IPS DF 4.7 (cell line): ENCODE data around the gene PKDCC.

ENCODE experiments used
- DNase-seq: peaks from one replicate; pipeline ENCODE4 v3.0.0-alpha.2; 2013; ENCODE audit warnings: low spot score; ENCODE audit errors: extremely low read depth

The PKDCC gene

GRCh38 chr2:42047488-42048298, at the start of gene PKDCC:
TSS of gene PKDCC (plus strand) at chr2:42048021. CDS start at chr2:42048200, 179 bp downstream.
- no peak for DNase-seq

GRCh38 chr2:41998186-41999127, 49.4 kb upstream of the PKDCC start:
- DNase-seq = no peak

- DNase-seq = no peak
These were observed 48.7 kb upstream of the PKDCC start for GRCh38 chr2:41999128-41999480.

GRCh38 chr2:41999592-42000281, 48.1 kb upstream of the PKDCC start:
- DNase-seq = no peak

GRCh38 chr2:42001711-42002201, 46.1 kb upstream of the PKDCC start:
- no peak for DNase-seq

- no peak for DNase-seq
These were observed 40.3 kb upstream of the PKDCC start for GRCh38 chr2:42007551-42007950.

GRCh38 chr2:42008241-42008921, 39.4 kb upstream of the PKDCC start:
- no peak for DNase-seq

GRCh38 chr2:42009657-42010580, 37.9 kb upstream of the PKDCC start:
- DNase-seq = no peak

GRCh38 chr2:42010743-42011298, 37.0 kb upstream of the PKDCC start:
- no peak for DNase-seq

GRCh38 chr2:42012137-42012536, 35.7 kb upstream of the PKDCC start:
- no peak for DNase-seq

GRCh38 chr2:42012651-42013050, 35.2 kb upstream of the PKDCC start:
- DNase-seq = no peak

- DNase-seq = no peak
These were observed 34.4 kb upstream of the PKDCC start for GRCh38 chr2:42013409-42013808.

- DNase-seq = no peak
These were observed 26.4 kb upstream of the PKDCC start for GRCh38 chr2:42021464-42021863.

- no peak for DNase-seq
These were observed 22.7 kb upstream of the PKDCC start for GRCh38 chr2:42025151-42025582.

GRCh38 chr2:42026272-42026671, 21.5 kb upstream of the PKDCC start:
- DNase-seq = no peak

GRCh38 chr2:42028571-42029148, 19.2 kb upstream of the PKDCC start:
- DNase-seq = no peak

- no peak for DNase-seq
These were observed 18.6 kb upstream of the PKDCC start for GRCh38 chr2:42029171-42029570.

- no peak for DNase-seq
These were observed 18.1 kb upstream of the PKDCC start for GRCh38 chr2:42029639-42030199.

GRCh38 chr2:42030200-42030759, 17.5 kb upstream of the PKDCC start:
- no peak for DNase-seq
